GM21360 (cell line): ENCODE measurements around the gene PSMD2.
"Not testable (repeated sequence)": the region's sequence is repeated elsewhere in the genome, so short reads cannot be mapped to it uniquely, and the experiment has no call there.

Experiments
- ATAC-seq: cut with Tn5 transposase; IDR thresholded peaks from one replicate; pipeline ENCODE4 v1.9.1; 2021; ENCODE audit warnings: mild to moderate bottlenecking, moderate library complexity; ENCODE audit not compliant: unreplicated experiment

The PSMD2 gene

DNA sequence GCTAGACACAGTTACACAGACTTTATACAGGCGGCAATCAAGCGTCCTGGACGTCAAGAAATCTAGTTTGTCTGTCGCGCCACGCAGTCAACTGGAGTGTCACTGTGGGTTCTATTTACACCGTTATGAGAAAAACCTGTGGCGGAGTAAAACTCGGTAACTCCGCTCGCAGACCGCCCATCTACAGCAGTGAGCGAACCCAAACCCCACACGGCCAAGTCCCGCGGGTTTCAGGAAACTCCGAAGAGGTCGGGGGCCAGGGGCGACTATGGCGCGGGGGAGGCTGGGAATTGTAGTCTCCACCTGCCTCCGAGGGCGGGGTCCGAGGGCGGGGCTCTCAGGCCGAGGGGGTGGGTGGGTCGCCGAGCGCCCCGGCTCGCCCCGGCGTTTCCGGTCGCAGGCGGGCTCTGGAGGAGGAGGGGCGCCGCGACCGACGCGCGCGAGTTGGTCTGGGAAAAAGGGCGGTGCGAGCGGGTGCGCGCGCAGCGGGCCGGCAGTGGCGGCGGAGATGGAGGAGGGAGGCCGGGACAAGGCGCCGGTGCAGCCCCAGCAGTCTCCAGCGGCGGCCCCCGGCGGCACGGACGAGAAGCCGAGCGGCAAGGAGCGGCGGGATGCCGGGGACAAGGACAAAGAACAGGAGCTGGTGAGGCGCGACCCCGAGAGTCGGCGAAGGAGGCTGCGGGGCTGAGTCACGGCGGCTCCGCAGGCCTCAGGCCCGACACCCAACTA, at the start of gene PSMD2:
TSS of gene PSMD2 (plus strand) at position 483 of the 729 bp plus-strand sequence. CDS start at position 509, 26 bp downstream.
- peak; percentile 91 for ATAC-seq

DNA sequence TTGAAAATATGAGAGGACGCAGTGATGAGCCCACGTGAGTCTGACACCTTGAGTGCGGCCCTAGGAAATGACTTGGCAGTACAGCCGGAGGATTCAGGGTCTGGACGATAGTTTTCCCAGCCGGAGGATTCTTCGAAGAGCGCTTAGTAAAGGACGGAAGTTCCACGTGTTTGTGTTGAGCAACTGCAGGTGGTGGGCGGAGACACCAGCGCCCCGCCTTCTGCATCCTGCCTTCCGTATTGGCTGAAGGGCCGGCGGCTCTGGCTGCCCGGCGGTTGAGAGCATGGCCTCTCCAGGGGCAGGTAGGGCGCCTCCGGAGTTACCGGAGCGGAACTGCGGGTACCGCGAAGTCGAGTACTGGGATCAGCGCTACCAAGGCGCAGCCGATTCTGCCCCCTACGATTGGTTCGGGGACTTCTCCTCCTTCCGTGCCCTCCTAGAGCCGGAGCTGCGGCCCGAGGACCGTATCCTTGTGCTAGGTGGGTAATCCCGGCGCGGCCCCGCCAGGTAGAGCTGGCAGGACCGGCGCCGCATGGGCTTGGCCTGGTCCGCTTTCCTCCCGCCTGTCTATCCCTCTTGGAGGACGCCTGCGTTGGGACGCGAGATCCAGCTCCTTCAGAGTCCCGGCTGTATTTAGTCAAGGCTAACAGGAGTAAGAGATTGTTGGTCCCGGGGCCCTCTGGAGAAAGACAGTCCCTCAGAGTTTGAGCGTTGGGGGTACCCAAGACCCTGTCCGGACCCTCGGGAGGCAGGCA, 49.5 kb upstream of the PSMD2 start, which contains the start of gene EEF1AKMT4:
TSS of gene EEF1AKMT4 (plus strand) at position 261 of the 755 bp plus-strand sequence. CDS start at position 284, 23 bp downstream.
- ATAC-seq: peak; percentile 74

DNA sequence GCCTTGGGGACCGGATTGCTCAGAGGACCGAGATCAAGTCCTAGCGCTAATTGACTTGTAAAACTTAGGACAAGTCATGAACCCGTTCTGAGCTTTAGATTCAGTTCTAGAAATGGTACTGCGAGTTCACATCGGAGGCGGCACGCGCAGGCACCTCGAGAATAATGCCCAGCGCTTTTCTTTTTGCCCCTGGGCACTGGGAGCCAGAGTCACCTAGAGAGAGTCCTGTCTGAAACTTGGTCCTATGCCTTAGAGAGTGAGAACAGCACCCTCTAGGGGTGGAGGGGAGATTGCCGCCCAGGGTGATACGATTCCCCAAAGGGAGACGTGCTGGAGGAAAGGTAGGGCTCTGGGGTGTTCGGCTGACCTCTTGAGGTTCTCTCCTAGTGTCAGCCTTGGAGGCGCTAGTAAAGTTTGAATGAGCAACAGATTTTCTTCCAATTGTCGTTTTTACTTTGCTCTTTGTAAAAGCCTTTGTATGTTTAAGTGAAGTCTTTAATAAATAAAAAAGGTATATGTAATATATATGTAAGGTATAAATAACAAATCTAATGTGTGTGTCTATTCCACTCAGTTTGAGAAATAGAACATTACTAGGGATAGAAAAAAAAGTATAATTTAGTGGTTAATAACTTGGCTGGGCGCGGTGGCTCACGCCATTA, 48.7 kb upstream of the PSMD2 start:
- ATAC-seq: peak; percentile 64

DNA sequence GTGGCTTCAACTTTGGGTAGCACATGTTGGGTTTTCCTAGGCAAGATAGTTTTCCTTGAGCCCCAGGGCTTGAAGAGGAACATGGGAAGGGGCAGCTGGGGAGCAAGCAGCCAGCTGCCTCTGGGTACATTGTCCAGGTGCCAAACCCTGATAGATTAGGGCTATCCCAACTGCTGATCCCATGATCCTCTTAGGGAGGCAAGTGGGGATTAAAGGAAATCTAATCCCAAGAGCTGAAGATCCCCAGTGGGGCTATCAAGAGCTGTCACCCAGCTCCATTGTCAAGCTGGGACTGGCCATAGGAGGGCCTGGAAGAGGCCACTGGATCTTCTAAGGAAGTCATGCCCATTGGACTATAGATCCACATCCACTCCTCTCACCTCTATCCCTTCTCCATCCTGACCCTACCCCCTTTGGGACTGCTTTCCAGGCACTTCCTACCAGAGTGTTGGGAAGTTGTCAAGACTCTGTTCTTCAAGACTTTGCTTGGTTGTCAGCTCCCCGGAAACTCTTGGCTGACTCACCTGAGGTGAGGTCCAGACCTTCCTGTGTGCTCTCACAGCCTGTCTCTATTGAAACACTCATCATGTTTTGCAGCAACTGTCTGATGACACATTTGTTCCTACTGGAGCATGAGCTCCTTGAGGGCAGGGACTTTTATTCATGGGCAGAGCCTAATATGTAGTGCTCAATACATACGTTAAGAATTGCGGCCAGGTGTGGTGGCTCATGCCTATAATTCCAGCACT, 43.6 kb upstream of the PSMD2 start:
- no peak for ATAC-seq

DNA sequence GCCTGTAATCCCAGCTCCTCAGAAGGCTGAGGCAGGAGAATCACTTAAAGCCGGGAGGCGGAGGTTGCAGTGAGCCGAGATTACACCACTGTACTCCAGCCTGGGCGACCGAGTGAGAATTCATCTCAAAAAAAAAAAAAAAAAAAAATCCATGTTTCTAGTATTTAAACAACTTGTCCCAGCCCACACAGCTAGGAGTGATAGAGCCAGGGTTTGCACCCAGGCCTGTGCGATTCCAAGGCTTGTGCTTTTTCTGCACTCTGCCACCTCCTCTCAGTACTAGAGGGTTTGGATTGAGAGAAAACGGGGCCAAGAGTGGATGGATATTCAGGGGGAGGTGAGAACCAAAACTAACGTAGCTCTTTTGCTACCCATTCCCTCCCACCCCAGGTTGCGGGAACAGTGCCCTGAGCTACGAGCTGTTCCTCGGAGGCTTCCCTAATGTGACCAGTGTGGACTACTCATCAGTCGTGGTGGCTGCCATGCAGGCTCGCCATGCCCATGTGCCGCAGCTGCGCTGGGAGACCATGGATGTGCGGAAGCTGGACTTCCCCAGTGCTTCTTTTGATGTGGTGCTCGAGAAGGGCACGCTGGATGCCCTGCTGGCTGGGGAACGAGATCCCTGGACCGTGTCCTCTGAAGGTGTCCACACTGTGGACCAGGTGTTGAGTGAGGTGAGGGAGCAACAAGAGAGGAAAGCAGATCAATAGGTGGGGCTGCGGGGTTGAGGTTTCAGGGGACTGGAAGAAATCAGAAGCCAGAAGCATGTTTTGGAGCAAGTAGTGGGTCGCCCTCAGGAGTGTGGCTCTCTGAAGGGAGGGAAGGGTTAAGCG, 41.7 kb upstream of the PSMD2 start:
- ATAC-seq: no peak

DNA sequence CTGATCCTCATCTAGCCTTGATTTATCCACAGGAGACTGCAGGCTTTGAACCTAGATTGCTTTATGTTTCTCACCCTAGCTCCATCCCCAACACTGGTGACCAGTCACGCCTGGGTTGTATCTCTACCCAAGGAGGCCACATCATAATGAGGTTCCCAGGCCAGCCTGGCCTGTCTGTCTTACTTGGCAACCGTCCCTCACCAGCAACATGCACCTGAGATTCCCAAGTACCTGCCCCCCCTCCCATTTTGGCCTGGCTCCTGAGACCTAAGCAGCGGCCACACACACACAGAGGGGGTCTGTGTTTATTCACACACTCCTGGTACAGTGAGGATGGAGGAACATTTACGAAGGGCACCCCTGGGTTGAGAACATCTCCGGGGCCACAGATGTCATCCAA, 40.1 kb upstream of the PSMD2 start:
- ATAC-seq: no peak

- no peak for ATAC-seq
Measured at GRCh38 chr3:184259396-184259877, 39.6 kb upstream of the PSMD2 start.

- ATAC-seq: no peak
Measured at GRCh38 chr3:184259878-184260723, 38.9 kb upstream of the PSMD2 start.

GRCh38 chr3:184260724-184261269, 38.2 kb upstream of the PSMD2 start:
- ATAC-seq: no peak

- peak; percentile 46 for ATAC-seq
Measured at GRCh38 chr3:184261270-184261853, 37.7 kb upstream of the PSMD2 start, which contains the start of gene CAMK2N2. Gene CAMK2N2, minus strand, starts transcription at chr3:184261553. Its CDS starts 268 bp downstream, at chr3:184261285.

DNA sequence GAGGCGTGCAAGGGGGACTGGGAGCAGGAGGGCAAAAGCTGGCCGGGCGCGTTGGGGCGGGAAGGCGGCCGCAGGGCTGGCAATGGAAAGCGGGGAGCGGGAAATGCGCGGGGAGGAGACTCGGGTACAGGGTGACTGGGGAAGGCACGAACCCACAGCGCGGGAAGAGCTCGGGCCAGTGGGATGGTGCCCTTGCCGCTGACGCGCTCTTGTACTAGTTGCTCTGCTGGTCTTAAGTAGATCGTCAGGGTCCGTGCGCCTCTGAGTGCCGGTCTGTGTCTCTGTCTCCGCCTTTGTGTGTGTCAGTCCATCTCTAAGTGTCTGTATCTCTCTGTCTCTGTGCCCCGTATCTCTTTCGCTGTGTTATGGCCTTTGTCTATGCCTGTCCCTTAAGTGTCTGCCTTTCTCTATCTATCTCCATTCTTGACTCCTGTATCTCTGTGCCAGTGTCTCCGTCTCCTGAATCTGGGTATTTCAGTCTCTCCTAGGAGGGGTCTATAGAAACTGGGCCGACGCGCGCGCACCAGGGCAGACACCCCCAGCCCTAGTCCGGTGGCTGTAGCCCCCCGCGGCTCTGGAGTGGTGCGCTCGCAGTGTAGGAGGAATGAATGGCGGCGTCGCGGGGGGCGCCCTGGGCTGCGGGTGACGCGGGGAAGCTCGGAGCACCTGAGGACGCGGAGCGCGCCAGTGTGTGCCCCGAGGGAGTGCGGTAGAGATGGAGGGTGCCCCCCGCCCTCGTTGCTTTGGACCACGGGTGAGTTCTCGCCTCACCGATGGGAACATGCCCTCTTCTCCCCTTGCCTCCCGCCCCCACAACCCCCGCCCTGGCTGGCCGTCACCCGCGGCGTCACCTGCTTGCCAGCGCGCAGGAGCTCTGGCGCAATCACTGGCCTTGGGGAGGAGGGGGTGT, 36.9 kb upstream of the PSMD2 start:
- peak; percentile 23 for ATAC-seq

DNA sequence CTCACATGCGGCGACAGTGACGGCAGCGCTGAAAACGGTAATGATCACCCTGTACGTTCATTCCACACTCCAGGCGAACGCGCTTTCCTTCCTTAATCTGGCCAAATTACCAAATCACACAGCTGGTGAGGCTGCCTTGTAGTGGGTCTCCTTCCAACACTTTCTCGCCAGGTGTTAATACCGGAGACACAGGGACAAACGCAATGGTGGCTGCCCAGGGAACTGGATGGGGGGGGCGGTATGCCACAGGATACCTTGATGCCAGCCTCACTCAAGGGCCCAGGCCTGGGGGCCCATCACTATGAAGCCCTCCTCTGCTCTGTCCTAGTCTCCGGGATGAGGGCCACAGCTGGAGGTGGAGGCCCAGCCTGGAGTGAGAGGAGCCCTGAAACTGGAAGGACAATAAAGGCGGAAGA, 36.3 kb upstream of the PSMD2 start:
- no peak for ATAC-seq

- not testable (repeated sequence) for ATAC-seq
Measured at GRCh38 chr3:184267249-184267648, 31.8 kb upstream of the PSMD2 start.

DNA sequence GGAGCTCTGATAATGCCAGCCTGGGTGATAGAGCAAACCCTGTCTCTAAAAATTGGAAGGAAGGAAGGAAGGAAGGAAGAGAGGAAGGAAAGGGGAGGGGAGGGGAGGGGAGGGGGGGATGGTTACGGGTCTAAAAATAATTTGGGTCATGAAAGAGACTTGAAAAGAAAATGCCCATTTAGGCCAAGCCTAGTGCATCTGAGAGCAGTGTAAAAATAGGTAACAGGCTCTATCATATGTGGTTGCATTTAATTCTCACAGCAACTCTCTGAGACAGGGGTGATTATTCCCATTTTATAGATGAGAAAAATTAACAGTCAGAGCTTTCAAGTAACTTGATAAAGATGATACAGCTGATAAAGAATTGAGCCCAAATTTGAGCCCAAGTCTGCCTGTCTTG, 26.8 kb upstream of the PSMD2 start:
- no peak for ATAC-seq

DNA sequence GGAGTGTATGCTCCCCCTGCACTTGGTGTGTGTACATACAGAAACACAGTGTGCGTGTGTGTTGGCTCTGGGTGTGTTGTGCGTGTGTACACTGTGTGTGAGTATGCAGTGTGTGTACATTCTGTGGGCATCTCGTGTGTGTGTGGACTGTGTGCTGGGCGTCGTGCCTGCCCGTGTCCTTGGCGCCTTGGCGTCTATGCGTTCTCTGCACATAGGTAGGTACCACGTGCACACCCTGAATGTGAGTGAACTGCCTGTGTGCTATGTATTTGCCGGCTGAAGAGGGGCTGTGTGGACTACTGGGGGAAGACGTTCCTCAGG, 23.7 kb upstream of the PSMD2 start:
- ATAC-seq: no peak

DNA sequence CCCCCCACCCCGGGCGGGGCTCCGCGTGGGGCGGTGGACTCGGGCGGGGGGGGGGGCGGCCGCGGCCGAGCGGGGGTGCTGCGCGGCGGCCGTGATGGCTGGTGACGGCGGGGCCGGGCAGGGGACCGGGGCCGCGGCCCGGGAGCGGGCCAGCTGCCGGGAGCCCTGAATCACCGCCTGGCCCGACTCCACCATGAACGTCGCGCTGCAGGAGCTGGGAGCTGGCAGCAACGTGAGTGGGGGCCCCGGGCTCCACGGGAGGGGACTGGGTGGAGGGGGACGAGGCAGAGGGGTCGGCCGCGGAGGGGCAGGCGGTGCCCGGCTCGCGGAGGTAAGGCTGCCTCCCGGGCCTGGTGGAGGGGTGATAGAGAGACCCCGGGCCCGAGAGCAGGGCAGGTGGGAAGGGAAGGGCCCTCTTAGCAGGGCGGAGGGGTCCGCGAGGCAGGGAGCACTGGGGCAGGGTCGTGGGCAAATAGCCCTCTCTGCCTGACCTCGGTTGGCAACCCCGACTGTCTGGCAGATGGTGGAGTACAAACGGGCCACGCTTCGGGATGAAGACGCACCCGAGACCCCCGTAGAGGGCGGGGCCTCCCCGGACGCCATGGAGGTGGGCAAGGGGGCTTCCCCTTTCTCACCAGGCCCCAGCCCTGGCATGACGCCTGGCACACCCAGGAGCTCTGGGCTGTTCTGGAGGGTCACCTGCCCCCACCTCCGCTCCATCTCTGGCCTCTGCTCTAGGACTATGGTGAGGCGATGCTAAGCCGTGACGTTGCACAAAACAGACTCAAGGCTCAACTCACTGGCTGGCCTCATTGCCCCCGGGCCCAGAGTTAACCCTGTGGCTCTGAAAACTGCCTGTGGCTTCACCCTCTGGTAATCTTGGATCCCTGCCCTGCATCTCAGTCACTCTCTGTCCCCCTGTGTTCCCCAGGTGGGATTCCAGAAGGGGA, 22.8 kb upstream of the PSMD2 start, which contains the start of gene ECE2:
TSS of gene ECE2 (plus strand) at position 62 of the 950 bp plus-strand sequence. CDS start at position 194, 132 bp downstream.
- ATAC-seq: no peak
